Hematopoietic multipotent progenitor cell (in vitro differentiated cells): Measurements from ENCODE around the gene UBTD1. TPM values are rescaled to one million over a fixed set of nuclear protein-coding genes. Genes with fewer than 3 reads are reported as not detected.

Source experiments
- DNase-seq, 3 donors: peaks; one replicate each; pipeline ENCODE4 v3.0.0-alpha.2; 2011 to 2015; ENCODE audit warnings: low read depth in 2 of 3, low spot score in 2 of 3
- total RNA-seq: library from RNA; depleted of rRNA; stranded (reverse); fragments of >200 nt; gene quantifications from one replicate; pipeline ENCODE4 v1.2.3, GENCODE V29; 2012

UBTD1 gene
- total RNA-seq, 1 donor = 4.6 TPM

GRCh38 chr10:97578171-97578844, 79.6 kb downstream of the UBTD1 start:
- DNase-seq = no peak

DNA sequence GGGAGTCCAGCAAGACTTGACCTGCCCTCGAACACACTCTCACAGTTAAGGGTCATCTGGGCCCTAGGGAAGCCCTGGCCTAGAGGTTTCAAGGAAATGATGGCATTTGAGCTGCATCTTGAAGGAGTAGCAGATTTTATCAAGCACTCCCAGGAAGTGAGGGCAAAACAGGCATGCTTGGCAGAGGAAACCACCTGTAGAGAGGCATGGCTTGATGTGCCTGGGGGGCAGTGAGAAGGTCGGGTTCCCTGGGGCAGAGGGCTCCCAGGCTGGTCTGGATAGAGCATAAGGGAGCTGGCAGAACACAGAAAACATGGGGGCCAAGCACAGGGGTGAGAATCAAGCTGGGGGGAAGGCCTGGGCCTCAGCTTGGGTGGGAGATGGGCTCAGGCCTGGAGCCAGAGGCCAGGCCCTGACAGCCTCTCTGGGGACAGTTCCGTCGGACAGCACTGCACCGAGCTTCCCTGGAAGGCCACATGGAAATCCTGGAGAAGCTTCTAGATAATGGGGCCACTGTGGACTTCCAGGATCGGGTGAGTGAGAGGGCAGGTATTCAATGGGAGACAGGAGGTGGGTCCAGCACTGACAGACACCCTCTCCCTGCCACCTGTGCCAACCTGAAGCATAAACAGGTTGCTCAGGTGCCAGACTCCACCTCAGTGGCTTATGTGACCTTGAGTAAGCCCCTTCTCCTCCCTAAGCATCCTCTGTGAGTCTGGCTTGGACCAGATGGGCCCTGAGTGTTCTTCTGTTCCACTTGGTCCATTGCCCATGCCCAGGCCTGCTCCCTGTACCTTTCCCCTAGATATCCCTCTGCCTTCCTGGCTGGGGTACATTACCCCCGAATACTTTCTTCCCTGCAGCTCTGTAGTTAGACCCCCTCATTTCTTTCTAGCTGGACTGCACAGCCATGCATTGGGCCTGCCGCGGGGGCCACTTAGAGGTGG, 82.0 kb downstream of the UBTD1 start:
- no peak for DNase-seq

DNA sequence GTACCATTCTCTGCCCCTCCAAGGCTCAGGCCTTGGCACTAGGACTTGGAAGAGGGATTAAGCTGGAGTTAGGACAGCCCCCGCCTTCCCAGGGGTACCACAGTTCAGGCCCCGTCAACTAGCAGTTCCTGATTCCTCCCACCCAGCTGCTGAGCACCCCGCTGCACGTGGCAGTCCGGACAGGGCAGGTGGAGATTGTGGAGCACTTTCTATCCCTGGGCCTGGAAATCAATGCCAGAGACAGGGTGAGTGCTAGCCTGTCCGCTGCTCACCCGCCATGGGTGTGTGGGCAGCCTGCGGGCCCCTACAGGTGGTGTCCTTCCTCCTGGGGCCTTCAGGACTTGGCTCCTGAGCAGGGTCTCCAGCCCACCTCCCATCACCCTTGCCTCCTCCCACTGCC, 83.4 kb downstream of the UBTD1 start:
- DNase-seq = no peak

DNA sequence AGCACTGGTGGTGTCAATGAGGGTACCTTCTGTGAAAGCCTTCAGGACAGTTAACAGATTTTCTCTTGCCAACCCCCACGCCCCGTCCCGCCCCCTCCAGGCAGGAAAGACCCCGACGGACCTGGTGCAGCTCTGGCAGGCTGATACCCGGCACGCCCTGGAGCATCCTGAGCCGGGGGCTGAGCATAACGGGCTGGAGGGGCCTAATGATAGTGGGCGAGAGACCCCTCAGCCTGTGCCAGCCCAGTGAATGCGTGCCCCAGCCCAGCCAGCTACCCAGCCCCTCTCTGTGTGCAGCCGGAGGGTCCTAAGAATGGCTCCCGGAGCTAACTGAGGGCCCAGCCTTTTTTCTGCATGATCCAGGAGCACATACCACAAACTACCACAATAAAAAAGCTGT, 84.8 kb downstream of the UBTD1 start:
- DNase-seq = no peak

DNA sequence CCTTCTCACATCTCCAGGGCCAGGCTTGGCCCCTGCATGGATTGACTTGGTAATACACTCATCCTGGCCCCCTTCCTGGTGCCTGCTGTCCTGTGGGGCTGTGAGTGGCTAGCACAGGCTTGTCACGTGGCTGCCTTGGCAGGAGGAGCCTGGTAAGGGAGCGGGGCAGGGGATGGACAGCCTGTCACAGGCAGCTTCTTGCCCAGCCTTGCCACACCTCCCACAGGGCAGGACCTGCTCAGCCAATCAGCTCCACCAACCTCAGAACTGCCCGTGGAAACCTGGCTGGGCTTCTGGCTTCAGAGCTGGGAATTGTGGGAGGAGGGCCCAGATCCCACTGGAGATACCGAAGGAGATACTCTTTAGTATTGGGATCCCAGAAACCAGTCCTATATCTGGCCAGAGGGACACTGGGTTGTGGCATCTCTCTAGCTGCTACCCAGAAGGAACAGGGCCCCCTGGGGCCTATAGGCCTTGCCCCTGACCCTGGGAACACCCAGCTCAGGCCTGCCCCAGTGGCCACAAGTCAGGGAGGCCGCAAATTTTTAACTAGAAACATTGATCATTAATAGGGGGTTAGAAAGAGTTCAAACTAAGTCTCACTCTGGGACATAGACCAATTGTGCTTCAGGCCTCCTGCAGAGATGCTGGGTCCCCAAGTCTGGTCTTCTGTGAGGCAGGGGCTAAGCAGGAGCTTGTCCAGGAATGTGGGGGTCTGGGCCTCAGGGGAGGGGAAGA, 85.5 kb downstream of the UBTD1 start, which contains the start of gene HOGA1:
TSS of gene HOGA1 (plus strand) at position 330 of the 738 bp plus-strand sequence. CDS start at position 645, 315 bp downstream.
- no peak for DNase-seq

- DNase-seq = no peak
These were observed 86.2 kb downstream of the UBTD1 start for GRCh38 chr10:97584798-97585438.

GRCh38 chr10:97585439-97585811, 86.7 kb downstream of the UBTD1 start:
- no peak for DNase-seq

GRCh38 chr10:97587183-97587582, 88.5 kb downstream of the UBTD1 start:
- no peak for DNase-seq

- no peak for DNase-seq
These were observed 90.8 kb downstream of the UBTD1 start, which contains the start of gene C10orf62 for GRCh38 chr10:97589479-97589878. C10orf62 (plus strand) TSS chr10:97589721; CDS start chr10:97589898, 177 bp downstream.

- DNase-seq = no peak
These were observed 91.5 kb downstream of the UBTD1 start for GRCh38 chr10:97590082-97590747.

GRCh38 chr10:97590748-97591495, 92.2 kb downstream of the UBTD1 start:
- DNase-seq = no peak

- no peak for DNase-seq
These were observed 94.7 kb downstream of the UBTD1 start for GRCh38 chr10:97593421-97593820.

- no peak for DNase-seq
These were observed 97.7 kb downstream of the UBTD1 start for GRCh38 chr10:97596101-97597082.

- DNase-seq = peak in 1 of 3 donors; percentile 20
These were observed 99.1 kb downstream of the UBTD1 start for GRCh38 chr10:97597778-97598177.

DNA sequence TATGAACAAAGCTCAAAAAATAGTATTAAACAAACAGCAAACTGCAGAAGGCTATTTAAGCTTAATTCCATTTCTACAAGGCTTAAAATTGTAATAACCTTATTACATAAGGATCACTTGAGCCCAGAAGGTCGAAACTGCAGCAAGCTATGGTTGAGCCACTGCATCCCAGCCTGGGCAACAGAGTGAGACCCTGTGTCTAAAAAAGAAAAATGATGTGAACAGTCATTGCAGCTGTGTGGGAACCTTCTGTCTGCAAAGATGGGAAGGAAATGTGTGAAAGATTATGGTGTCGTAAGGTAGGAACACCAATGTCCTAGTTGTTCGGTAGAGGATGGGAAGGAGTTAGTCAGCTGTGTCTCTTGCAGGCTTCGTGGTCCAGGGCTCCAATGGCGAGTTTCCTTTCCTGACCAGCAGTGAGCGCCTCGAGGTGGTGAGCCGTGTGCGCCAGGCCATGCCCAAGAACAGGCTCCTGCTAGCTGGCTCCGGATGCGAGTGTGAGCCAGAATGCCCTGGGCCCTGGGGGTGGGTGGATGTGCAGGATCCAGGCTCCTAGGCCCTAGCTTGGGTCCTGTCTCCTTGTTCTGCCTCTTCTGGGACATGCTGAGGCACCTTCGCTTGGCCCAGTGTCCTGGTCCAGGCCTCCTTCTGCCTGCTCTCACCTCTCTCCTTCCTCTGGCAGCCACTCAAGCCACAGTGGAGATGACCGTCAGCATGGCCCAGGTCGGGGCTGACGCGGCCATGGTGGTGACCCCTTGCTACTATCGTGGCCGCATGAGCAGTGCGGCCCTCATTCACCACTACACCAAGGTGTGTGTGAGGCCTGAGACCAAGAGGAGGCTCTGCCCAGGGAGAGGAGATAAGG, 99.9 kb downstream of the UBTD1 start:
- DNase-seq = no peak

DNA sequence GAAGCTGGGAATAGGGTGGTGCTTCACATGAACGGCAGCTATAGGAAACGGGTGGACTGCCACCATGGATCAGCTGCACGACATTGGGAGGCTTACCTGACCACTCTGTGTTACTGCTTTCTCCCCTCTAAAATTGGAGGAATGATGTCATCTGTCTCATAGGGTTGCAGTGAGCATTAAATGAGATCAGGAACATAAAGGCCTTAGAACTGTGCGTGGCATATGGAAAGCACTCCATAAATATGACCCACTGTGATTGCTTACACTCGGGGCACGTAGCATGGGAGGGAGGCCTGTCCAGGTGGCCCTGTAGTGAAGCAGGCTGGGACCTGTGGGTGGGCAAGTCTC, 100.5 kb downstream of the UBTD1 start:
- DNase-seq = no peak

- DNase-seq = no peak
These were observed 101.9 kb downstream of the UBTD1 start for GRCh38 chr10:97600616-97601015.
